Erythroblast (primary cell): ENCODE measurements around the gene ITGA11.

Experiments used
- GATA1 ChIP-seq: IDR thresholded peaks from 2 replicates; pipeline ENCODE4 v1.6.1; 2011; ENCODE audit warnings: low read depth, mild to moderate bottlenecking, control low read depth, low read length, moderate library complexity
- POLR2A ChIP-seq: IDR thresholded peaks from 2 replicates; pipeline ENCODE4 v1.6.1; 2011; ENCODE audit warnings: mild to moderate bottlenecking, low read length

DNA sequence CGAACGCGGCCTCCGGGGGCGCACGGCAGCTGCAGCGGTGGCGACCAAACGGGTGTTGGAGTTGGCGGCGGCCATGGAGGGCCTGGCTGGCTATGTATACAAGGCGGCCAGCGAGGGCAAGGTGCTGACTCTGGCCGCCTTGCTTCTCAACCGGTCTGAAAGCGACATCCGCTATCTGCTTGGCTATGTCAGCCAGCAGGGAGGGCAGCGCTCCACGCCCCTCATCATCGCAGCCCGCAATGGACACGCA lies 153.7 kb downstream of the ITGA11 start:
- TF ChIP-seq POLR2A: no peak
- TF ChIP-seq GATA1: no peak
